ENCODE results near the gene PPP1R27.

PPP1R27 gene

DNA sequence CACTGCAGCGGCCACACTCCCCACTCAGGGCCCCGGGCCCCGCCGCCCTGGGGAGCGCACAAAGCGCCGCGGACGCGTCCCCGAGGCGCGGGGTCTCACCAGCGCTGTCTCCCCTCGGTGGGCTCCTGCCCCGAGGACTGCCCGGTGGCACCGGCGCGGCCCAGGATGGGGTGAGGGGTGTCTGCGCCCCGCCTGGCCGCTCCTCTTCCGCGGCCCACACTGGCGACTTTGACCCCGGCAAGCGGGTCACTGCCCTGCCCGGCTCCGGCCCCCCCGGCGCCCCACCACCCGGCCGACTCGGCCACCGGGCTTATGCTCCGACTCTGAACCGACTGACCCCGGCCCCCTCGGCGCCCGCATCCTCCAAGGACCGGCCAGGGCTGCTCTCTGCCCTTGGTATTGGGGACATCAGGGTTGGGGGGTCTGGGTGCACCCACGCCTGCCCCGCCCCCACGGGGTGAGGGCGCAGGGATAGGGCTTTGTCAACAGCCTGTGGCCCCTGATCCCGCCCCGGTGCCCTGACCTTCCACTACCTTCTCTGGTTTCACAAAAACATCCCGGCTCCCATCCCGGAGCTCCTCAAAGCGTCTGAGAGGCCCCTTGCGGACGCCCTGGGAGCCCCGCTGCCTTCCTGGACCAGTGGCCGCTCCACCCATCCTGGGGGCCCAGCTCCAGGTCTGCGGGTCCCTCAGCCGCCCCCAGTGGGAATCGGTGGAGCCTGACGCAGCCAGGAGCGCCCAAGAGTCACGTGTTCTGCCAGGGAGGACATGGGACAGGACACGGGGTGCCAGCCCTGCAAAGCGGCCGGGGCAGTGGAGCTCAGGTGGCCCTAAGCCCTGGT is 30.1 kb downstream of the PPP1R27 start:
- no peak for DNase-seq (ENCODE audit: low read depth, low spot score)

DNA sequence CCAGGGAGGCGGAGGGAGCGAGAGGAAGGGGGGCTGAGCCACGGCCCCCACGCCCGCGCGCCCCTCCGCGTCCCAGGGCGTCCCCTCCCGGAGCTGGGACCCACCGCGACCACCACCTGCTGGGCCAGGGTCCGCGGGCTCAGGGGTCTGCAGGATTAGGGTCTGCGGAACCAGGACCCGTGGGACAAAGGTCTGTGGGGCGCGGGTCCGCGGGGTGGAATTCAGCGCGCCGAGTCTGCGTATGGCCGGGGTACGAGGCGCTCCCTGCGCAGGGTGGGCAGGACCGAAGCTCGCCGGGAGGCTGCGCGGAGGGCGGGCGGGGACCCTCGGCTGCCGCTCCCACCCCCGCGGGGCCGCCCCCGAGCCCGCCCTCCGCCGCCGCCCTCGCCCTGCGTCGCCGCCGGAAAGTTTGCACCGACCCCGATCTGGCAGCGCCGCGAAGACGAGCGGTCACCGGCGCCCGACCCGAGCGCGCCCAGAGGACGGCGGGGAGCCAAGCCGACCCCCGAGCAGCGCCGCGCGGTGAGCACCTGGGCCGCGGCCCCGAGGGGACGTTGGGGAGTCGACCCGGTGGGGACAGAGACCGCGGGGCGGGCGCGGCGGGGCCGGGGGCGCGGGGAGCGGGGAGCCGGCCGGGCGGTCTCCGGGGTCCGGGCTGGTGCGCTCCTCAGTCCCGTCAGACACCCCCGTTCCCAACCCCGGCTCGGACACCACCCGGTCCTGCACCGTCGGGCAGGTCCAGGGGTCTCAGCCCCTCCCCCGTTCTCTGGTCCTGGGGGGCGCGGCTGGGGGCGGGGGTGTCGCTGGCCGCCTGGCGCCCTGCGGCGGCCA is 30.9 kb downstream of the PPP1R27 start, which contains the start of gene GCGR:
Gene GCGR (plus strand): TSS at position 423 of the 831 bp plus-strand sequence. CDS start 4,869 bp downstream, outside the sequence.
- no peak for DNase-seq (ENCODE audit: low read depth, low spot score)

DNA sequence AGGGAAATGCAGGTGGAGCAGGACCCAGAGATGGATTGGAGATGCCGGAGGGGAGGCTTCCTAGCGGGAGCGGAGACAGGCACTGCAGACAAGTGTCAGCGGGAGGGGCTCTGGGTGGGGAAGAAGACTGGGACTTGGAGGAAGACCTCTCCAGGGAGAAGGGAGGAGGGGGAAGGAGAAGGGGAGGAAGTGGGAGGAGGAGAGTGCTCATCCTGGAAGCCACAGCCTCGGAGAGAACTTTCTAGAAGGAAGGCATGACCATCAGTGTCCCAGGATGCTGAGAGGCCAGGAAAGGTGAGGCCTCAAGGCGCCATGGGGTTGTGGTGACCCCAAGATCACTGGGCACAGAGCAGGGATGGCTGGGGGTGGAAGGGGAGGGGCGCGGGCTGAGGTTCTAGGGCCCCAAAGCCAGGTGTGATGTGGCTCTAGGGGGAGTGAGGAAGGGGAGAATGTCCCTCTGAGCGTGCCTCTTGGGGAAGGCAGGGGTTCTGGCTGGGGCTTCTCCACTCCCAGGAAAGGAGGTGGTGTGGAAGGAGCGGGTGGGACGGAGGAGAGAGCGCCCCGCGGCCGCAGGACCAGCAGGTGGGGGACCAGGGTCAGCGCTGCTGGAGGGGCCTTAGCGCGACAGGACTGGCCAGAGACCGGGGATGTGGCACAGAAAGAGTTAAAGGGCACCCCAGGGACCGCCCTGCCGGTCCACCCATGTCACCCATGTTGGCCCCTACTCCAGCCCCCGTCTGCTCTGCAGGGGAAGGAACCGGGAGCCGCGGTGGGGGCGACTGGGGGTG is 31.8 kb downstream of the PPP1R27 start:
- DNase-seq (ENCODE audit: low read depth, low spot score) = no peak

DNA sequence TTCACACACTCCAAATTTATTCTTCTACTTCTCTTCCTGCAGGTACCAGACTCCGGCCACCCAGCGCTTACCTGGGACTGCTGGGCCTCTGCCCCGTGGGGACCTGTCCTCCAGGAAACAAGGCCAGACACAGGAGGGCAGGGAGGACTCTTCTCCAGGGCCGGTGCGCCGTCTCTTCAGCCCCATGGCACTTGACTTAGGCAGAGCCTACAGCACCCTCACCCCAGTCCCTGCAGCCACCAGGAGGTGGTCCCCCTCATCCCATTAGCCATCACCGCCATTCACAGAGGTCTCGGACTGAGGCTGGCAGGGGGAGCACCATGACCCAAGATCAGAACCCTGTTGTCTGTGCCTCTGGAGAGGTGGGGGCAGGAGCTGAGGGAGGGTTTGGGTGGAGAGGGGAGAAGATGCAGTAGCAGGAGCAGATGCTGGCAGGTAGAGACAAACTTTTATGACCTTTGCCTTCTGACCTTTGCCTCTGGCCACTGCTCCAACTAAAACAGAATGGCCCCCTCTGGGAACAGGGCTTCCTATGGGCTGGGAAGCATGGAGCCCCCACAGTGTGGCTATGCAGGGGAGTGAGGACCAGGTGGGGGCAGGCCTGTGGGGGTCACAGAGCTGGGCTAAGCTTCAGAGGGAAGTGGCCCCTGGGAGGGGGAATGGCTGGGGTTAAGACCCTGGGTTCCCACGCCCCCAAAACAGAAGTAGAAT is 32.6 kb downstream of the PPP1R27 start:
- DNase-seq (ENCODE audit: low read depth, low spot score) = no peak

DNA sequence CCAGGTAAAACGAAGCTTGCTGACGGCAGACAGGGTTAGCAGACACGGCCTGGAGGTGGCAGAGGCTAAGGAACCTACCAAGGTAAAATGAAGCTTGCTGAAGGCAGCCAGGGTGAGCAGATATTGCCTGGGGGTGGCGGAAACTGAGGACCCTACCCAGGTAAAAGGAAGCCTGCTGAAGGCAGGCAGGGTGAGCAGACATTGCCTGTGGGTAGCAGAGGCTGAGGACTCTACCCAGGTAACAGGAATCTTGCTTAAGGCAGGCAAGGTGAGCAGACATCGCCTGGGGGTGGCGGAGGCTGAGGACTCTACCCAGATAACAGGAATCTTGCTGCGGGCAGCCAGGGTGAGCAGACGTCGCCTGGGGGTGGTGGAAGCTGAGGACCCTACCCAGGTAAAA is 33.5 kb downstream of the PPP1R27 start:
- DNase-seq (ENCODE audit: low read depth, low spot score) = no peak

DNA sequence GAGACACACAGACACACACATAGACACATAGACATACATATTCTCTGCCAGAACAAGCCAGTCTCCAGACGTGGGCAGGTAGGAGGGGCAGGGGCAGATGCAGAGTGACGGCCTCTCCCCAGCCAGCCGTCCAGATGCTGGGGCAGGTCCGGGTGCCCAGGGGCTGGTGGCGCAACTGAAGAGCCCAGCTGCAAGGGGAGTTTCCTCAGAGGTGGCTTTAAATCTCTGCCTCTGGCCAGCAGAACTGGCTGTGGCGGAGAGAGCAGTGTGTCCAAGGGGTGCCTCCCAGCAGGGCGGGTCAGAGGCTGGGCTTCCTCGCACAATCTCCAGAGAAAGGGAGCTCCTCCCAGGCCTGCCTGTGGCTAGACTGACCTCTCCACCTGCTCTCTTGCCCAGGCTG is 40.3 kb downstream of the PPP1R27 start:
- DNase-seq (ENCODE audit: low read depth, low spot score) = no peak

DNA sequence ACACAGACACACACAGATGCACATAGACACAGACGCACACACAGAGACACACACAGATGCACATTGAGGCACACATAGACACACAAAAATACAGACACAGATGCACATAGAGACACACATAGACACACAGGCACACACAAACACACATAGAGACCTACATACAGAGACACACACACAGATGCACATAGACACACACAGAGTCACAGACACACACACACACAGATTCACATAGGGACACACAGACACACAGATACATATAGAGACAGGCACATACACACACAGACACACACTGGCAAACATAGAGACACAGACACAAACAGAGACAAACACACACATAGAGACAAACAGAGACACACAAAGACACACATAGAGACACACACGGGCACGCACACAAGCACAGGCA is 40.8 kb downstream of the PPP1R27 start:
- DNase-seq (ENCODE audit: low read depth, low spot score) = no peak

DNA sequence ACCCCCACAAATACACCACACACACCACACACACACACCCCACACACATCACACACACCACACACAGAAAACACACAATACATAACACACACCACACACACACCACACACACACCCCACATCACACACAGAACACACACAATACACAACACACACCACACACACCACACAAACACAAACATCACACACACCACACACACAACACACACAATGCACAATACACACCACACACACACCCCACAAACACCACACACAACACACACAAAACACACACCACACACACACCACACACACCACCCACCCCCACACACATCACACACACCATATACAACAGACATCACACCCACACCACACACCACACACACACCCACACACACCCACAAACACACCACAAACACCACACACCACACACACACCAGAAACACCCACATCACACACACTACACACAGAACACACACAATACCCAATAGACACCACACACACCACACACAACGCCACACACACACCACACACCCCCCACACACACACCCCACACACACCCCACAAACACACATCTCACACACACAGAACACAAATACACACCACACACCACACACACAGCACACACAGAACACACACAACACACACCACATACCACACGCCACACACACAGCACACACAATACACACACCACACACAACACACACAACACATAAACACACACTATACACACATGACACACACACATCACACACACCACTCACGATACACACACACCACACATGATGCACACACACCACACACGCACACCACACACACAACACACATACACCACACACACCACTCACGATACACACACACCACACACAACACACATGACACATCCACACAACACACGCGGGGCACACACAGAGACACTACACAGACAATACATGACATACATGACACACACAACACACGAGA is 41.9 kb downstream of the PPP1R27 start:
- no peak for DNase-seq (ENCODE audit: low read depth, low spot score)
